Testis (tissue), 2 donors: Measurements from ENCODE around the gene DCST1.

Source experiments
- POLR2A ChIP-seq: fragments of 450-650 bp; IDR thresholded peaks from one replicate; pipeline ENCODE4 v1.6.1; 2017; ENCODE audit warnings: antibody characterized with exemption, mild to moderate bottlenecking, moderate library complexity
- TF ChIP-seq, protein P1 (sequence below), 3 experiments: fragments of 450-650 bp in 2 of 3; fragments of 200-600 bp in 1 of 3; sonication (generic) in 1 of 3; IDR thresholded peaks; one replicate each; pipeline ENCODE4 v1.5.1; 2016 to 2019; ENCODE audit warnings: antibody characterized with exemption in 3 of 3, mild to moderate bottlenecking in 2 of 3, moderate library complexity in 1 of 3

DNA sequence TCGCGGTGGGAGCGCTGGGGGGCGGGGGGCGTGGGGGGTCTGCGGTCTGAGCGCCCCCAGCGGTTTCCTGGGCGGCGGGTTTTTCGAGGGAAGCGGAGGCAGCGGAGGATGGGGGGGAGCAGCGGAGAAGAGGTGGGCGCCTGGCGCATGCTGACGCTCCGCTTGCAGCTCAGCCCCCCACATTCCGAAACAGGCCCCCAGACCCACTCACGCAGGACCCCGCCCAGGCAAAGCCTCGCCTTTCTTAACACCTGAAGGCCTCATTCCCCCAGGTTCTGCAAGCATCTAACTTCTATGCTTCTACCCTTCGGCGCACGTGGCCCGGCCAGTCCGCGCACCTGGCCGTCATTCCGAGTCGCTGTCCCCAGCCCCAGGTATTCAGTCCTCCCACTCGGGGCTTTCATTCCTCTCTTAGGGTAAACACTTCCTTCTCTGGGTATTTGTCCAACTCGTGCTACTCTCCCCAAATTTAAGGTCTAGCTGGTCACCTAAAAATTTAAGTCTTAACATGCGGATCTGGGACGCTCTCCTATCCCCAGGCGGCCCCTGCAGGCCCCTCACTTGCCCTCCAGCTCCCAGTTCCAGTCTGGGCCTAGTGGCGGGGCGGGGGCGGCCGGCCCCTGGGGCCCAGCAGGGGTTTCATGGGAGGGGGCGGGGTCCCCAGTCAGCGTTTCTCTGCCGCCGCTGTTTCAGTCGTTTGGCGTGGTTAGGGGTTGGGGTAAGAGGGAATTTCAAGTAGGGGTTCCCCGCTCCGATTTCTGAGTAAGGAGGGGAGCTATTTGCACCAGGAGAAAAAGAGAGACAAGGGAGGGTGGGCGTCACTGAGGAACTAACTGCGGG lies 33.8 kb upstream of the DCST1 start:
- TF ChIP-seq, protein P1, sequence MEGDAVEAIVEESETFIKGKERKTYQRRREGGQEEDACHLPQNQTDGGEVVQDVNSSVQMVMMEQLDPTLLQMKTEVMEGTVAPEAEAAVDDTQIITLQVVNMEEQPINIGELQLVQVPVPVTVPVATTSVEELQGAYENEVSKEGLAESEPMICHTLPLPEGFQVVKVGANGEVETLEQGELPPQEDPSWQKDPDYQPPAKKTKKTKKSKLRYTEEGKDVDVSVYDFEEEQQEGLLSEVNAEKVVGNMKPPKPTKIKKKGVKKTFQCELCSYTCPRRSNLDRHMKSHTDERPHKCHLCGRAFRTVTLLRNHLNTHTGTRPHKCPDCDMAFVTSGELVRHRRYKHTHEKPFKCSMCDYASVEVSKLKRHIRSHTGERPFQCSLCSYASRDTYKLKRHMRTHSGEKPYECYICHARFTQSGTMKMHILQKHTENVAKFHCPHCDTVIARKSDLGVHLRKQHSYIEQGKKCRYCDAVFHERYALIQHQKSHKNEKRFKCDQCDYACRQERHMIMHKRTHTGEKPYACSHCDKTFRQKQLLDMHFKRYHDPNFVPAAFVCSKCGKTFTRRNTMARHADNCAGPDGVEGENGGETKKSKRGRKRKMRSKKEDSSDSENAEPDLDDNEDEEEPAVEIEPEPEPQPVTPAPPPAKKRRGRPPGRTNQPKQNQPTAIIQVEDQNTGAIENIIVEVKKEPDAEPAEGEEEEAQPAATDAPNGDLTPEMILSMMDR (IDR thresholded peaks at IDR 0.05) = no peak
- TF ChIP-seq POLR2A = no peak
